Osteoblast (primary cell): Measurements from ENCODE around the gene MYLK4. TPM values are rescaled to one million over a fixed set of nuclear protein-coding genes. Genes with fewer than 3 reads are reported as not detected.

Experiments
- DNase-seq: peaks from one replicate; pipeline ENCODE4 v3.0.0; 2011; ENCODE audit warnings: low spot score, mixed read lengths; ENCODE audit not compliant: insufficient read length; ENCODE audit errors: missing footprints
- H2AFZ ChIP-seq: 2 replicates; pipeline ENCODE4 v1.6.0; 2011; ENCODE audit warnings: mild to moderate bottlenecking, low read length
- H3K27ac ChIP-seq: 2 replicates; pipeline ENCODE4 v1.5.1; 2011; ENCODE audit warnings: mild to moderate bottlenecking, low read depth, low read length, moderate library complexity
- H3K27me3 ChIP-seq: 2 replicates; pipeline ENCODE4 v1.6.0; 2012; ENCODE audit warnings: mild to moderate bottlenecking, control low read depth, inconsistent platforms, low read length, moderate library complexity; ENCODE audit not compliant: insufficient read depth
- H3K36me3 ChIP-seq: 2 replicates; pipeline ENCODE4 v1.5.1; 2011; ENCODE audit warnings: mild to moderate bottlenecking, low read length, control low read depth, moderate library complexity; ENCODE audit not compliant: insufficient read depth
- H3K4me1 ChIP-seq: 2 replicates; pipeline ENCODE4 v1.5.1; 2011; ENCODE audit warnings: mild to moderate bottlenecking, low read length, control low read depth, moderate library complexity; ENCODE audit not compliant: insufficient read depth
- H3K4me2 ChIP-seq: 2 replicates; pipeline ENCODE4 v1.6.0; 2011; ENCODE audit warnings: mild to moderate bottlenecking, low read length; ENCODE audit not compliant: insufficient read depth
- H3K4me3 ChIP-seq: fragments of 200-600 bp; sonication (generic); 3 replicates; pipeline ENCODE4 v1.5.1; 2012; ENCODE audit warnings: mild to moderate bottlenecking, low read length, inconsistent platforms; ENCODE audit not compliant: insufficient read depth
- H3K79me2 ChIP-seq: 2 replicates; pipeline ENCODE4 v1.6.0; 2012; ENCODE audit warnings: mild to moderate bottlenecking, low read length, control low read depth, inconsistent platforms; ENCODE audit not compliant: insufficient read depth
- H3K9me3 ChIP-seq: 2 replicates; pipeline ENCODE4 v1.5.1; 2011; ENCODE audit warnings: low read depth, low read length, control low read depth
- H4K20me1 ChIP-seq: 2 replicates; pipeline ENCODE4 v1.6.0; 2012; ENCODE audit warnings: mild to moderate bottlenecking, low read length, control low read depth; ENCODE audit not compliant: insufficient read depth
- total RNA-seq: library from RNA; depleted of rRNA; stranded (reverse); fragments of >200 nt; gene quantifications from 2 replicates; pipeline ENCODE4 v1.2.3, GENCODE V29; 2012
- TF ChIP-seq, protein P1 (sequence below): IDR thresholded peaks from 2 replicates; pipeline ENCODE4 v1.5.1; 2011; ENCODE audit warnings: mild to moderate bottlenecking, low read depth, low read length, moderate library complexity; ENCODE audit errors: extremely low read depth

The MYLK4 gene
- total RNA-seq, 1 donor = 0.36 TPM

DNA sequence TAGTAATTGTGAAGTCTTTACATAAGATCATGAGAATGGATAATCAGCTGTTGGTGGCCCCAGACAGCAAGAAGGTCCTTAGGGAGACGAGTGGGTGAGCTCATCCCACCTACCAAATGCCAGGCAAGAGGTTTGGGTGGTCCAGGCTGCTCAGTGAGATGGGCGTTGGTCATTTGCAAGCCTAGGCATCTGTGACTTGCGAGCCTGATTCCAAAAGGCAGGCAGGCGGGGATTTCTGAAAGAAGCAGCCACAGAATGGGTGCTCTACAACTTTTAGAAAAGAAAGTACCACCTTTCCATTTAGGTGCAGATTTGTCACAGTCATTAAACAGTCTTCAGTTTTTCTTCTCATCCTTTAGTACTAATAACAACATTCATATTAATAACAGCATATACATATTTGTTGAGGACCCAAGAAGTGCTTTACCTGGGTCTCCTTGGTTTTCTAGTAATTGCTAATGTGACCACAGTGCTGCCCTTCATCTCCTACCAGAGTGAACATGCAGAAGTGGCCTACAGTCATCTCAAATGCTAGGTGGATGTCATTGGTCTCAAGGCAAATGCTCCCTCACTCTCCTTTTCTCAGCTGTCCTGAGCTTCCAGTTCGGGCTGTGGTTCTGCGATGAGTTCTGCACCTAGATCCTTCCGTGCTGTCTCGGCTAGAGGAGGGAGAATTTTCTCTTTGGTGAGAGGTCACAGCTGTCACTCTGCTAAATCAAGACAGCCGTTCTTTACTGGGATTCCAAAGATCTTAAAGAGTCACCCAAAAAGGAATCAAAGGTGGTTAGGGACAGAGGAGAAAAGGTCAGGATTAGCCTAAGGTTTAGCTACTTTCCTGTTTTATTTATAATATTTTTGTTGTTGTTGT, 17.2 kb upstream of the MYLK4 start:
- H3K4me1 ChIP-seq = peaks cover 16% of the 10 kb centered on the region
- TF ChIP-seq, protein P1, sequence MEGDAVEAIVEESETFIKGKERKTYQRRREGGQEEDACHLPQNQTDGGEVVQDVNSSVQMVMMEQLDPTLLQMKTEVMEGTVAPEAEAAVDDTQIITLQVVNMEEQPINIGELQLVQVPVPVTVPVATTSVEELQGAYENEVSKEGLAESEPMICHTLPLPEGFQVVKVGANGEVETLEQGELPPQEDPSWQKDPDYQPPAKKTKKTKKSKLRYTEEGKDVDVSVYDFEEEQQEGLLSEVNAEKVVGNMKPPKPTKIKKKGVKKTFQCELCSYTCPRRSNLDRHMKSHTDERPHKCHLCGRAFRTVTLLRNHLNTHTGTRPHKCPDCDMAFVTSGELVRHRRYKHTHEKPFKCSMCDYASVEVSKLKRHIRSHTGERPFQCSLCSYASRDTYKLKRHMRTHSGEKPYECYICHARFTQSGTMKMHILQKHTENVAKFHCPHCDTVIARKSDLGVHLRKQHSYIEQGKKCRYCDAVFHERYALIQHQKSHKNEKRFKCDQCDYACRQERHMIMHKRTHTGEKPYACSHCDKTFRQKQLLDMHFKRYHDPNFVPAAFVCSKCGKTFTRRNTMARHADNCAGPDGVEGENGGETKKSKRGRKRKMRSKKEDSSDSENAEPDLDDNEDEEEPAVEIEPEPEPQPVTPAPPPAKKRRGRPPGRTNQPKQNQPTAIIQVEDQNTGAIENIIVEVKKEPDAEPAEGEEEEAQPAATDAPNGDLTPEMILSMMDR = no peak
- H4K20me1 ChIP-seq = peaks cover 34% of the 10 kb centered on the region
- peak overlapping the region; percentile 91 for H3K4me3 ChIP-seq
- no peaks in the 10 kb centered on the region for H3K27me3 ChIP-seq
- DNase-seq = no peak
- H3K36me3 ChIP-seq = peaks cover 22% of the 10 kb centered on the region
- no peaks in the 10 kb centered on the region for H3K9me3 ChIP-seq
- peak overlapping the region; percentile 93 for H3K4me2 ChIP-seq
- no peak overlapping the region for H2AFZ ChIP-seq
- peak overlapping the region; percentile 73 for H3K27ac ChIP-seq
- peaks cover 71% of the 10 kb centered on the region for H3K79me2 ChIP-seq

DNA sequence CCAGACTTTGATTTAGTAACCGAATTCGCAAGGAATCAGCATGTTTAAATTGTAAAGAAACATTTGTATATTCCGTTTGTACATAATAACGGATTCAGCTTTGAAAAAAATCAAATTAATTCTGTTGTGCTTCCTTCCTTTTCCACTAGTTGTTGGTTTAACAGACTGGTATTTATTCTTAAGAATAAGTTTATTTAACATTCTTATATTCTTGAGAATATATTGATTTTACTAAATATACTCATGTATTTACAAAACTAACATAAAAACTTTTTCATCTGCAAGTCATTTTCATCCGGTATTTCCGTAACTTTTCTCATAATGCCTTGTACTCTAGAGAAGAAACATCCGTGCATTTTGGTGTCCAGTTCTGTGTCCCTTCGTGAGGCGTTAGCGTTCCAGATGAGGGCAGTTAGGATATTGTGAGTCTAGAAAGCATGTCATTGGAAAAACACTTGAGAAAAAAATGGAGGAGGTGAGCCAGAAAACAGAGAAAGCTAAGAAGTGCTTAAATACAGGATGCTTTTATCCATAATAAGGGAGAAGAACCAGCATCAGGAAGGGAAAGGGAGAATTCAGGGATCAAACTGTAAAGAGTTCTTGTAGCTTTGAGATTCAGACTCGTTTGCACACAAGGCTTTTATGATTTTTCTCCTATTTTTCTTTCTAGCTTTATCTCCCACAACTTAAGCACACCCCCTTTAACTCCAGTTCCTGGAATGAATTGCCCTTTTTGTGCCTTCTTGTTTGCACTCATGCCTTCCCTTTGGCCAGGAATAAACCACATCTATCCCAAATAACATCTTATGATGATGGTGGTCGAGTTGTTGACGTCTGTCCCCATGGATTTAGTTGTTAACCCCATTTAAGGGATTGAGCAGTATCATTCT, 16.3 kb upstream of the MYLK4 start:
- TF ChIP-seq, protein P1 = peak; percentile 8
- H3K4me2 ChIP-seq = peak overlapping the region; percentile 93
- H3K27me3 ChIP-seq = no peaks in the 10 kb centered on the region
- no peaks in the 10 kb centered on the region for H3K9me3 ChIP-seq
- H3K4me3 ChIP-seq = peak overlapping the region; percentile 91
- H3K36me3 ChIP-seq = peaks cover 19% of the 10 kb centered on the region
- peak overlapping the region; percentile 73 for H3K27ac ChIP-seq
- peaks cover 16% of the 10 kb centered on the region for H3K4me1 ChIP-seq
- H3K79me2 ChIP-seq = peaks cover 62% of the 10 kb centered on the region
- DNase-seq = no peak
- H2AFZ ChIP-seq = peak overlapping the region; percentile 53
- peaks cover 34% of the 10 kb centered on the region for H4K20me1 ChIP-seq

DNA sequence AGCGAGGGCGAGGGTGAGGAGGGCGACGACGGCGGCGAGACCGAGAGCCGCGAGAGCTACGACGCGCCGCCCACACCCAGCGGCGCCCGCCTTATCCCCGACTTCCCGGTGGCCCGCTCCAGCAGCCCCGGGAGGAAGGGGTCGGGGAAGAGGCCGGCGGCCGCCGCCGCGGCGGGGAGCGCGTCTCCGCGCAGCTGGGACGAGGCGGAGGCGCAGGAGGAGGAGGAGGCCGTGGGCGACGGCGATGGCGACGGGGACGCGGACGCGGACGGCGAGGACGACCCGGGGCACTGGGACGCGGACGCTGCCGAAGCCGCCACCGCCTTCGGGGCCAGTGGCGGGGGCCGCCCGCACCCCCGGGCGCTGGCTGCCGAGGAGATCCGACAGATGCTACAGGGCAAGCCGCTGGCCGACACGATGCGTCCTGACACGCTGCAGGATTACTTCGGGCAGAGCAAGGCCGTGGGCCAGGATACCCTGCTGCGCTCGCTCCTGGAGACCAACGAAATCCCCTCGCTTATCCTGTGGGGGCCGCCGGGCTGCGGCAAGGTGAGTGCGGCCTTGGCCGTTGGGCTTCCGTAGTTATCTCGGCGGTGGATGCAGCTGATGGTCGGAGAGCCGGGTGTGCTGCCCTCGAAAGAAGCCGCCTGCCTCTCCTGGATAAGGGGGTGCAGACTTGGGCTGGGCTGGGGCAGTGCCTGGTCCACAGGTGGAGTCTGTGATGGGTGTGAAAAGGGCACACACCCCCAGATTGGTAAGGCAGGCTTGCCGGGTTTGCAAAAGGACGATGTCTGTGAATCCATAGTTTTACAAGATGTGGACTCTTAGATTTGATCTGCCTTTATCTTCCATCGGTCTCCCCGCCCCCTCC, 15.4 kb upstream of the MYLK4 start:
- Histone ChIP-seq H3K4me3 (peak overlapping the region; percentile 91), H2AFZ (peak overlapping the region; percentile 53), H3K36me3 (peaks cover 13% of the 10 kb centered on the region), H3K27ac (peak overlapping the region; percentile 73), H3K79me2 (peaks cover 53% of the 10 kb centered on the region), H3K4me2 (peak overlapping the region; percentile 93), H3K9me3 (no peaks in the 10 kb centered on the region), H3K4me1 (peaks cover 16% of the 10 kb centered on the region), H3K27me3 (no peaks in the 10 kb centered on the region), H4K20me1 (peaks cover 32% of the 10 kb centered on the region)
- TF ChIP-seq, protein P1 = no peak
- peak; percentile 93 for DNase-seq
